Retinal pigment epithelial cell (primary cell): ENCODE data around the gene EDN2.
A peak's percentile ranks its signal among the peaks of the same experiment; 100 is the strongest.

Experiments
- DNase-seq: peaks from one replicate; pipeline ENCODE4 v3.0.0-alpha.2; 2010; ENCODE audit warnings: low read depth
- H3K4me3 ChIP-seq: 2 replicates; pipeline ENCODE4 v1.5.1; 2011; ENCODE audit warnings: mild to moderate bottlenecking, low read length, control low read depth, moderate library complexity
- TF ChIP-seq, protein P1 (sequence below): conservative IDR thresholded peaks from 2 replicates; pipeline ENCODE4 v1.5.1; 2011; ENCODE audit warnings: low read depth, low read length, control low read depth, inconsistent platforms

EDN2 gene

DNA sequence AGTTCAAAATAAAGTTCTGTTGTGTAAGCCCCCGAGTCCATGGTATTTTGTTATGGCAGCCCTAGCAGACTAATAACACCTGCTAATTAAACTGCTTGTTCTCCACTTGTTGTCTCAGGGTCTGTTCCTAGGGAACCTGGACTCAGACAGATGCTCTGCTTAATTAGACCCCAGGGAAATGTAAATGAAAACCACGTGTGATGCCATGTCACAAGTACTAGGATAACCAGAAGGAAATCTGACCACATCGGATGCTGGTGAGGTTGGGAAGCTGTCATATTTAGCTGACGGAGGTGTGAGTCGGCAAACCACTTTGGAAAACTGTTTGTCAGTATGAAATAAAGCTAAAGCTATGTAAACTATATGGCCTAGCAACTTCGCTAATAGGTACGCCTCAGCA is 19.6 kb downstream of the EDN2 start:
- TF ChIP-seq, protein P1, sequence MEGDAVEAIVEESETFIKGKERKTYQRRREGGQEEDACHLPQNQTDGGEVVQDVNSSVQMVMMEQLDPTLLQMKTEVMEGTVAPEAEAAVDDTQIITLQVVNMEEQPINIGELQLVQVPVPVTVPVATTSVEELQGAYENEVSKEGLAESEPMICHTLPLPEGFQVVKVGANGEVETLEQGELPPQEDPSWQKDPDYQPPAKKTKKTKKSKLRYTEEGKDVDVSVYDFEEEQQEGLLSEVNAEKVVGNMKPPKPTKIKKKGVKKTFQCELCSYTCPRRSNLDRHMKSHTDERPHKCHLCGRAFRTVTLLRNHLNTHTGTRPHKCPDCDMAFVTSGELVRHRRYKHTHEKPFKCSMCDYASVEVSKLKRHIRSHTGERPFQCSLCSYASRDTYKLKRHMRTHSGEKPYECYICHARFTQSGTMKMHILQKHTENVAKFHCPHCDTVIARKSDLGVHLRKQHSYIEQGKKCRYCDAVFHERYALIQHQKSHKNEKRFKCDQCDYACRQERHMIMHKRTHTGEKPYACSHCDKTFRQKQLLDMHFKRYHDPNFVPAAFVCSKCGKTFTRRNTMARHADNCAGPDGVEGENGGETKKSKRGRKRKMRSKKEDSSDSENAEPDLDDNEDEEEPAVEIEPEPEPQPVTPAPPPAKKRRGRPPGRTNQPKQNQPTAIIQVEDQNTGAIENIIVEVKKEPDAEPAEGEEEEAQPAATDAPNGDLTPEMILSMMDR = no peak
- no peak for DNase-seq
- no peak overlapping the region for H3K4me3 ChIP-seq

DNA sequence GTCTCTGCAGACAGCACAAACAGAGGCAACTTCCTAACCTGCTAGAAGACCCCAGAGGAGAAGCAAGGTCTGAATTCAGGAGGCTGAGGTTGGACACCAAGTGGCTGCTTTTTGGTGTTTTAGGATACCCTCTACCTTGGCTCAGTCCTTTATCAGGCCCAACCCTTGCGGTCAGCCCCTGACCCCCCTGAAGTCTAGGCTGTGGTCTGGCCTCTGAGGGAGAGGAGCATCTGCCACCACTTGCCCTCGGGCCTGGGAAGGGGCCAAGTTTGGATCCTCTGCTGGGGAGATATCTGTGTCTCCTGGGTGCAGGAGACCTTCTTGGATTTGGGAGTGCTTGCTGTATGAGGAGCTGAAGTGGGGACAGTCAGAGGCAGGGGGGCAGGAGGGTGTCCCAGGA is 21.0 kb downstream of the EDN2 start:
- TF ChIP-seq, protein P1 = no peak
- no peak for DNase-seq
- no peak overlapping the region for H3K4me3 ChIP-seq

DNA sequence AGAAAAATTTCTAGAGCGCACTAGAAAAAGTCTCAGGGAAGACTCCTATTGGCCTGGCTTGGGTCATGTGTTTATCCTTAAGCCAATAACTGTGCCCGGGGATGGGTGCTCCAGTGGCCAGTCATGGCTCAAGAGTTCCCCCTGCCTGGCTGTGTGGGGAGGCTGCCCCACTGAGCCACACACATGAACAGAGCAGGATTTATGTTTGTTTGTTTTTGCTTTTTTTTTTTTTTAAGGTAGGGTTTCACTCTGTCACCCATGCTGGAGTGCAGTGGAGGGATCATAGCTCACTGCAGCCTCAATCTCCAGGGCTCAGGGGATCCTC is 21.8 kb downstream of the EDN2 start:
- TF ChIP-seq, protein P1 = no peak
- DNase-seq = no peak

DNA sequence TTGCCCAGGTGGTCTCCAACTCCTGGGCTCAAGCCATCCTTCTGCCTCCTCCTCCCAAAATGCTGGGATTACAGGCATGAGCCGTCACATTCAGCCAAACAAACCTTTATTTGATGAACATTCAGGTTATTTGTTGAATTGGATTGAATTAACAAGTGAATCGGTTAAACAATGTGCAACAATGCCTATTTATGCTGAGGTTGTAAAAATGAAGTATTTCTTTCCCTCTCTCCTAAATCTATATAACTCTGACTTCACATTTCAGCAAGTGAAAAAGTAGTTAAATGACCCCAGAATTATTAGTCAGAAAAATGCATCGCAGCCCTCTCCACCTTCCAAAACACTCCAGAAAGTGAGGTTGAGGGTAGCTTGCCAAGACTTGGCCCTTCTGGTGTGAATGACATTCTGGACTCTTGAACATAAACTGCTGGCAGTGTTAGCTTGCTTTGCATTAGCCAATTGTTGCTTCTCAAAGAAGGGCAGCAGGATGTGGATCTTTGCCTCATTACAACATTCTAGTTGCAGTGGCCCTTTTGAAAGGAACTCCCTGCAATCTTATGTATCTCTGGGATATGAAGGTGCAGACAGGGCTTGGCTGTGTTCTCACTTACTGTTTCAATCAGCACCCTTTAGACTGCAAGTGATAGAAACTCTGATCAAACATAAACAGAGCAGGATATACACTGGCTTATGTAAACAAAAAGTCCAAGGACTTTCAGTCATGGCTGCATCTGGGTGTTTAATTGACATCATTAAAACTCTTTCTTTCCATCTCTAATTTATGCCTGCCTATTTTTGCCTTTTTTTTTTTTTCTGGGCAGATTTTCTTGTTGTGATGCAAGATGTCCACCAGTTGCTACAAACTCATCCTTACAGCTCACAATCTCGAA is 22.4 kb downstream of the EDN2 start:
- H3K4me3 ChIP-seq = no peak overlapping the region
- TF ChIP-seq, protein P1 = no peak
- no peak for DNase-seq

More for the DNA sequence above, 21.8 kb downstream of the EDN2 start:
- H3K4me3 ChIP-seq = no peak overlapping the region

DNA sequence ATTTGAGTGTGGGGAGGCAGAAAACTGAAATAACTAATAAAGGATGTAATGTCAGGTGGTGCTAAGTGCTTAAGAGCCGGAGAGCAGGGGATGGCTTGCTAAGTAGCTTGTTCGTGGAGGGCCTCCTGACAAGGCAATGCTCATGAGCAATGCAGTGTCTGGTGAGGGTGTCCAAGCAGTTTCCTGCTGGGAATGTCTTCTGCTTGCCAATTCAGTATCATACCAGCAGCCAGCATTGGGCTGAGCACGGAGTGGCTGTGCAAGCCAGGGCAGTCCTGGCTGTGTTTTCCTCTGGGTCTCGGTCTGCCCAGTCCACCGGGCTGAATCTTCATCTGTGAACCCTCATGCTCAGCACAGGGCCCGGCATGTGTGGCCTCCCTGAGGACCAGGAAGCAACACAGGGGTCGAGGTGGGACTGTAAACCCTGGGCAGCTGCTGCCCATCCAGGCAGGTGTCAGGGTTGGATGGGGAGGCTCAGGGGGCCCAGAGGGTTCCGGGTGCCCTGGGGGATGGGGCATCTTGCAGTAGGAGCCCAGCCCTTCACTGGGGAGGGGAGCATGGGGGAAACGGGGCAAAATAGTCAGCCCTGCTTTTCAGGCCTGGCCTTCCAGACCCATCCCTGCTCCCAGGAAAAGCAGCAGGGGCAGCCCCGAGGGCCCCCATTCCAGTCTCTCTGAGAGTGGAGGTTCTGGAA is 27.5 kb downstream of the EDN2 start:
- DNase-seq = no peak
- no peak overlapping the region for H3K4me3 ChIP-seq
- TF ChIP-seq, protein P1 = no peak

DNA sequence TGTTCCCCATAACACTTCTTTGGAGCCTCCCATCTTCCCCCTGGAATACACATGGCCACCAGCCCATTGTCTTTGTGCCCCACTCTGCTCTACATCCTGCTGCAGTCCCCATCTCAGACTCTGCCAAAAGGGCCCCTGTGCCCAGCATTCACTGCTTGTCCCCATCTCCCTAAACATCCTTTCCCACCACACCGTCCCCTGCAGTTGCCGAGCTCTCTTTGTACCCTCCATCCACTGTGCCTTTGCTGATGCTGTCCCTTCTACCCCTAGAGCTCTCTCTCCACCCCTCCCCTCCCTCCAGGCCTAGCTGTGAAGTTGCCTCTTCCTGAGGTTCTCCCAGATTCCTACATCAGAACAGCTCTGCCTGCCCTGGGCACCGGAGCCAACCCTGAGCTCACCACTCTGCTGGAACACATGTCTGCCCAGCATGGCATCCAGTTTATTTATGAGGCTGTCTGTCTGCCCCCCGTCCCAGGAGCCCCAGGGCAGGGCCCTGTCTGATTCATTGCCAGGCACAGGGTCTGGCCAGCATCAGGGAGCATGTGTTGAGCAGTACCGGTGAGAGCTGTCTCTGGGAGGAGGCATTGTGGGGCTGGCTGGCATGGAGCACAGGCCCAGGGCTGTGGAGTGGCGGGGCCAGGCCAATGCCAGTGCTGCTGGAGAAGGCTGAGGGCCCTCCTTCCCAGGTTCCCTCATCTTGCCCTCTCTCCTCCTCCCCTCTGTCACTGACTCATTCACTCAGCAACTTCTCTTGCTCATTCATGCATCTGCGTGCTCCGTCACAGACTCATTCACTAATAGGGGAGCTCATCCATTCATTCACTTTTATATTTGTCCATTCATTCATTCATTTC is 28.8 kb downstream of the EDN2 start:
- DNase-seq = peak; percentile 96
- TF ChIP-seq, protein P1 = no peak
- H3K4me3 ChIP-seq = no peak overlapping the region
